ENCODE results near the gene TNFRSF1A. TPM values are rescaled to one million over a fixed set of nuclear protein-coding genes. Genes with fewer than 3 reads are reported as not detected.
A peak's percentile ranks its signal among the peaks of the same experiment; 100 is the strongest.
"Not testable (repeated sequence)": the region's sequence is repeated elsewhere in the genome, so short reads cannot be mapped to it uniquely, and the experiment has no call there.

The TNFRSF1A gene
- total RNA-seq, 4 donors from 2014 or later = 229 to 317 (median 258) TPM

DNA sequence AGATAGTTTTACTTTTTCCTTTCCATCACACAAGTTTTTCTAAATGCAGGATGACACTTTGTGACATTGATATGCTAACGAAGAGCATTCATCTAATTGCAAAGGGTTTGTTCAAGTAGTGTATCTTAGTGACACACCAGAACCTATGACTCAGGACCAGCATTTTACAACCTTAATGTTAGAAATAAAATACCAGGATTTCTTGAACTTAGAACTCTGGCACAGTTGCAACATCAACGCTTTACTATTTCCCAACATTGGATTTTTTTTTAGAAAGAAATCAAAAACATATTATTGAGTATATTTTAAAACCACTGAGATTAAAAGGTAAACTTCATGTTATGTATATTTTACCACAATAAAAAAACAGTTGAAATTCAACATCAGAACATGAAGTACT lies 49.3 kb downstream of the TNFRSF1A start:
- H3K27ac ChIP-seq = peak overlapping the region; percentile 87 to 96 (median 90)
- peaks cover 17 to 55% (median 33%) of the 10 kb centered on the region in 4 donors for H3K4me1 ChIP-seq
- no peak overlapping the region for H3K4me3 ChIP-seq
- in situ Hi-C loops (cut with MboI; ENCODE audit: low pct_ligation_motif_present in 1 of 4, low pct_unique_long_range_greater_than_20kb in 1 of 4, low sequenced_read_pairs in 3 of 4) (no loop called here), intact Hi-C loops (cut with DNase I; ENCODE audit: low total_unique reads) (no loop called here)
- TF ChIP-seq EP300 (IDR thresholded peaks at IDR 0.05; ENCODE audit: low read depth) = no peak
- TF ChIP-seq POLR2AphosphoS5 (IDR thresholded peaks at IDR 0.05) = peak in 1 of 3 donors; percentile 25
- H3K9me3 ChIP-seq = no peaks in the 10 kb centered on the region
- no peak for DNase-seq
- H3K27me3 ChIP-seq = no peaks in the 10 kb centered on the region
- H3K36me3 ChIP-seq = no peaks in the 10 kb centered on the region
- WGBS, 2 donors (ENCODE audit: low coverage in 1 of 2) = 44 to 50% methylated on average over 2 of the region's 2 CpGs

DNA sequence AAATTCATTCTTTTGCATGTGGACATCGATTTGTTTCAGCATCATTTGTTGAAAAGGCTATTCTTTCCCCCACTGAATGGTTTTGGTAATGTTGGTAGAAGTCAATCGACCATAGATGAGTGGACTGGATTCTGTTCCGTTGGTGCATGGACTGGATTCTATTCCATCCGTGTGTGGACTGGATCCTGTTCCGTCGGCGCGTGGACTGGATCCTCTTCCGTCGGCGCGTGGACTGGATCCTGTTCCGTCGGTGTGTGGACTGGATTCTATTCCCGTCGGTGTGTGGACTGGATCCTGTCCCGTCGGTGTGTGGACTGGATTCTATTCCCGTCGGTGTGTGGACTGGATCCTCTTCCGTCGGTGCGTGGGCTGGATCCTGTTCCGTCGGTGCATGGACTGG lies 52.0 kb downstream of the TNFRSF1A start:
- intact Hi-C loops (cut with DNase I; ENCODE audit: low total_unique reads) = loop anchor here (10.0 kb wide), 1 partner anchor 305 kb away; no protein-coding TSS in a partner anchor
- H3K27ac ChIP-seq, H3K9me3 ChIP-seq, H3K4me3 ChIP-seq, DNase-seq, H3K36me3 ChIP-seq, H3K27me3 ChIP-seq: not testable (repeated sequence)
- H3K4me1 ChIP-seq = peaks cover 1 to 45% (median 23%) of the 10 kb centered on the region in 4 donors
- in situ Hi-C loops (cut with MboI; ENCODE audit: low pct_ligation_motif_present in 1 of 4, low pct_unique_long_range_greater_than_20kb in 1 of 4, low sequenced_read_pairs in 3 of 4) = loop anchor here (5.0 to 10.0 kb wide), 6 partner anchors 95 to 305 kb away; no protein-coding TSS in a partner anchor
- WGBS, 2 donors (ENCODE audit: low coverage in 1 of 2) = 91 to 96% methylated on average over 10 to 18 of the region's 25 CpGs

DNA sequence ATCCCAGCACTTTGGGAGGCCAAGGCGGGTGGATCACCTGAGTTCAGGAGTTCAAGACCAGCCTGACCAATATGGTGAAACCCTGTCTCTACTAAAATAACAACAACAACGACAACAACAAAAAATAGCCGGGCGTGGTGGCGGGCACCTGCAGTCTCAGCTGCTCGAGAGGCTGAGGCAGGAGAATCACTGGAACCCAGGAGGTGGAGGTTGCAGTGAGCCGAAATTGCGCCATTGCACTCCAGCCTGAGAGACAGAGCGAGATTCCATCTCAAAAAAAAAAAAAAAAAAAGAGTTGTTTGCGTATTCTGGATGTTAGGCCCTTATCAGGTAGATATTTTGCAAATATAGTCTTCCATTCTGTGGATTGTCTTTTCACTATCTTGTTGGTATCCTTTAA lies 52.8 kb downstream of the TNFRSF1A start:
- in situ Hi-C loops (cut with MboI; ENCODE audit: low pct_ligation_motif_present in 1 of 4, low pct_unique_long_range_greater_than_20kb in 1 of 4, low sequenced_read_pairs in 3 of 4) = loop anchor here (5.0 to 10.0 kb wide), 6 partner anchors 94 to 304 kb away; no protein-coding TSS in a partner anchor
- intact Hi-C loops (cut with DNase I; ENCODE audit: low total_unique reads) = loop anchor here (10.0 kb wide), 1 partner anchor 304 kb away; no protein-coding TSS in a partner anchor

DNA sequence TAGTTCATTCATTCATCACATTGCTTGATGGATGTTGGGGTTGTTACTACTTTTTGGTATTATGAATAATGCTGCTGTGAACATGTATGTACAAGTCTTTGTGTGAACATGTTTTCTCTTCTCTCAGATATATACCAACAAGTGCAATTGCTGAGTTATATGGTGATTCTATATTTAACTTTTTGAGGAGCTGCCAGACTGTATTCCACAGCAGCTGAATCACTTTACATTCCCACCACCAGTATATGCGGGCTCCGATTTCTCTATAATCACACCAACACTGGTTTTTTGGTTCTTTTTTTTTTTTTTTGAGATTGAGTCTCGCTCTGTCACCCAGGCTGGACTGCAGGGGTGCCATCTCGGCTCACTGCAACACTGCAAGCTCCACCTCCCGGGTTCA lies 53.6 kb downstream of the TNFRSF1A start:
- Histone ChIP-seq H3K27me3 (no peaks in the 10 kb centered on the region), H3K4me3 (no peak overlapping the region), H3K9me3 (no peaks in the 10 kb centered on the region), H3K4me1 (peaks cover 0 to 30% (median 10%) of the 10 kb centered on the region in 4 donors), H3K27ac (no peak overlapping the region), H3K36me3 (no peaks in the 10 kb centered on the region)
- TF ChIP-seq POLR2A (IDR thresholded peaks at IDR 0.05) = no peak
- TF ChIP-seq, protein P1, sequence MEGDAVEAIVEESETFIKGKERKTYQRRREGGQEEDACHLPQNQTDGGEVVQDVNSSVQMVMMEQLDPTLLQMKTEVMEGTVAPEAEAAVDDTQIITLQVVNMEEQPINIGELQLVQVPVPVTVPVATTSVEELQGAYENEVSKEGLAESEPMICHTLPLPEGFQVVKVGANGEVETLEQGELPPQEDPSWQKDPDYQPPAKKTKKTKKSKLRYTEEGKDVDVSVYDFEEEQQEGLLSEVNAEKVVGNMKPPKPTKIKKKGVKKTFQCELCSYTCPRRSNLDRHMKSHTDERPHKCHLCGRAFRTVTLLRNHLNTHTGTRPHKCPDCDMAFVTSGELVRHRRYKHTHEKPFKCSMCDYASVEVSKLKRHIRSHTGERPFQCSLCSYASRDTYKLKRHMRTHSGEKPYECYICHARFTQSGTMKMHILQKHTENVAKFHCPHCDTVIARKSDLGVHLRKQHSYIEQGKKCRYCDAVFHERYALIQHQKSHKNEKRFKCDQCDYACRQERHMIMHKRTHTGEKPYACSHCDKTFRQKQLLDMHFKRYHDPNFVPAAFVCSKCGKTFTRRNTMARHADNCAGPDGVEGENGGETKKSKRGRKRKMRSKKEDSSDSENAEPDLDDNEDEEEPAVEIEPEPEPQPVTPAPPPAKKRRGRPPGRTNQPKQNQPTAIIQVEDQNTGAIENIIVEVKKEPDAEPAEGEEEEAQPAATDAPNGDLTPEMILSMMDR (IDR thresholded peaks at IDR 0.05) = no peak
- TF ChIP-seq POLR2AphosphoS5 (IDR thresholded peaks at IDR 0.05) = no peak
- TF ChIP-seq EP300 (IDR thresholded peaks at IDR 0.05; ENCODE audit: low read depth) = no peak
- DNase-seq = no peak
- intact Hi-C loops (cut with DNase I; ENCODE audit: low total_unique reads) (loop anchor here (10.0 kb wide), 1 partner anchor 303 kb away; no protein-coding TSS in a partner anchor), in situ Hi-C loops (cut with MboI; ENCODE audit: low pct_ligation_motif_present in 1 of 4, low pct_unique_long_range_greater_than_20kb in 1 of 4, low sequenced_read_pairs in 3 of 4) (loop anchor here (5.0 to 10.0 kb wide), 6 partner anchors 93 to 303 kb away; no protein-coding TSS in a partner anchor)
- 85 to 95% methylated on average over 2 to 5 of the region's 5 CpGs for WGBS, 2 donors (ENCODE audit: low coverage in 1 of 2)

More for the DNA sequence above, 52.8 kb downstream of the TNFRSF1A start:
- not testable (repeated sequence) for H3K27me3 ChIP-seq, H3K27ac ChIP-seq, H3K9me3 ChIP-seq, H3K4me3 ChIP-seq, H3K36me3 ChIP-seq, DNase-seq
- H3K4me1 ChIP-seq = peaks cover 0 to 39% (median 17%) of the 10 kb centered on the region in 4 donors
- WGBS, 2 donors (ENCODE audit: low coverage in 1 of 2) = 90 to 92% methylated on average over 2 to 10 of the region's 10 CpGs

DNA sequence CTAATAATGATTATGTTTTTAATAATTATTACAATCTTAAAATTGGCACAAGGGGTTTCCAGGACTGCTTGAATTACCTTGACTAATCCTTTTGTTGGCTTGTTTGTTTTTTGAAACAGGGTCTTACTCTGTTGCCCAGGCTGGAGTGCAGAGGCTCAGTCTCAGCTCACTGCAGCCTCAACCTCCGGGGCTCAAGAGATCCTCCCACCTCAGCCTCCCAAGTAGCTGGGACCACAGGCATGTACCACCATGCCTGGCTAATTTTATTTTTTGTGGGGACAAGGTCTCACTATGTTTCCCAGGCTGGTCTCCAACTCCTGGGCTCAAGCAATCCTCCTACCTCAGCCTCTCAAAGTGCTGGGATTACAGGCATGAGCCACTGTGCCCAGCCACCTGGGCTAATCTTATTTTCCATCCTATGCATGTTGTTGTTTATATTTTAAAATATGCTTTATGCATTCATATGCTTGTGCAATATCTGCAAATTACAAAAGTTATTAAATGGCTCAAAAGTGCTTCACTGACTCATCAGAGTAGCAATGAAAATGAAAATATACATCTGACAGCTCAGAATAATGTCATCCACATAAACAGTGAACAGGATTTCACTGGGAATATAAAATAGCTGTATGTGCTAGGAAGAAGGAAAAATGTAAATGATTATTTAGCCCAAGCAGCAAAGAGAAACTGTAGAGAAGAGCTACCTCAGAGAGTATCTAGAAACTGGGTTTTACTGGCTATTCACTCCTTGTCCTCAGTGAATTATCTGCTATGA lies 56.2 kb downstream of the TNFRSF1A start:
- TF ChIP-seq EP300 (IDR thresholded peaks at IDR 0.05; ENCODE audit: low read depth) (no peak), POLR2A (IDR thresholded peaks at IDR 0.05) (no peak)
- TF ChIP-seq, protein P1 (IDR thresholded peaks at IDR 0.05) = no peak
- peaks cover 0 to 15% (median 1%) of the 10 kb centered on the region in 4 donors for H3K4me1 ChIP-seq
- in situ Hi-C loops (cut with MboI; ENCODE audit: low pct_ligation_motif_present in 1 of 4, low pct_unique_long_range_greater_than_20kb in 1 of 4, low sequenced_read_pairs in 3 of 4) (loop anchor here (5.0 to 10.0 kb wide), 6 partner anchors 91 to 301 kb away; no protein-coding TSS in a partner anchor), intact Hi-C loops (cut with DNase I; ENCODE audit: low total_unique reads) (loop anchor here (2.0 to 10.0 kb wide), 3 partner anchors 91 to 301 kb away; no protein-coding TSS in a partner anchor)
- H3K27ac ChIP-seq = peak overlapping the region in 1 of 4 donors; percentile 2
- WGBS, 2 donors (ENCODE audit: low coverage in 1 of 2) = 41% methylated on average over 1 of the region's 1 CpG; no CpG with 5 or more reads in 1 of the 2 donors
- no peaks in the 10 kb centered on the region for H3K36me3 ChIP-seq
- H3K4me3 ChIP-seq = no peak overlapping the region
- H3K9me3 ChIP-seq = no peaks in the 10 kb centered on the region
- DNase-seq = no peak
- H3K27me3 ChIP-seq = no peaks in the 10 kb centered on the region

Measured in transverse colon (tissue), 4 donors.